GM23248 (cell line): Measurements from ENCODE around the gene LTB. TPM values are rescaled to one million over a fixed set of nuclear protein-coding genes. Genes with fewer than 3 reads are reported as not detected.
A peak's percentile ranks its signal among the peaks of the same experiment; 100 is the strongest.

ENCODE experiments used
- DNase-seq: peaks from one replicate; pipeline ENCODE4 v3.0.0-alpha.2; 2015
- H2AFZ ChIP-seq: fragments of 200-600 bp; sonication (generic); 2 replicates; pipeline ENCODE4 v1.6.1; 2016; ENCODE audit warnings: antibody characterized with exemption
- H3F3A ChIP-seq: fragments of 200-600 bp; sonication (generic); 2 replicates; pipeline ENCODE4 v1.6.1; 2016; ENCODE audit warnings: mild to moderate bottlenecking, antibody characterized with exemption, mixed run types; ENCODE audit not compliant: insufficient read depth
- H3K27ac ChIP-seq: fragments of 200-600 bp; sonication (generic); 2 replicates; pipeline ENCODE4 v1.5.1; 2016; ENCODE audit warnings: mild to moderate bottlenecking
- H3K27me3 ChIP-seq: fragments of 200-600 bp; sonication (generic); replicated peaks from 2 replicates; pipeline ENCODE4 v1.6.1; 2016; ENCODE audit warnings: mild to moderate bottlenecking; ENCODE audit not compliant: insufficient read depth
- H3K36me3 ChIP-seq: fragments of 200-600 bp; sonication (generic); 2 replicates; pipeline ENCODE4 v1.6.1; 2016; ENCODE audit warnings: low read depth, mild to moderate bottlenecking
- H3K4me1 ChIP-seq: fragments of 200-600 bp; sonication (generic); 2 replicates; pipeline ENCODE4 v1.6.1; 2016; ENCODE audit warnings: mild to moderate bottlenecking; ENCODE audit not compliant: insufficient read depth
- H3K4me2 ChIP-seq: fragments of 200-600 bp; sonication (generic); one replicate; pipeline ENCODE4 v1.6.1; 2016; ENCODE audit warnings: mild to moderate bottlenecking; ENCODE audit not compliant: unreplicated experiment
- H3K4me3 ChIP-seq: fragments of 200-600 bp; sonication (generic); 2 replicates; pipeline ENCODE4 v1.5.1; 2016; ENCODE audit warnings: mild to moderate bottlenecking
- H3K79me2 ChIP-seq: fragments of 200-600 bp; sonication (generic); 2 replicates; pipeline ENCODE4 v1.6.1; 2016; ENCODE audit warnings: mild to moderate bottlenecking; ENCODE audit not compliant: insufficient read depth
- H3K9ac ChIP-seq: fragments of 200-600 bp; sonication (generic); 2 replicates; pipeline ENCODE4 v1.6.1; 2016; ENCODE audit warnings: mild to moderate bottlenecking
- H3K9me2 ChIP-seq: fragments of 200-600 bp; sonication (generic); 2 replicates; pipeline ENCODE4 v1.6.1; 2016; ENCODE audit warnings: mixed run types, mild to moderate bottlenecking, moderate library complexity; ENCODE audit not compliant: insufficient read depth
- H3K9me3 ChIP-seq: fragments of 200-600 bp; sonication (generic); one replicate; pipeline ENCODE4 v1.6.1; 2017; ENCODE audit warnings: low read depth
- H4K20me1 ChIP-seq: fragments of 200-600 bp; sonication (generic); 2 replicates; pipeline ENCODE4 v1.6.0; 2016; ENCODE audit not compliant: insufficient read depth
- EZH2 ChIP-seq: fragments of 200-600 bp; sonication (generic); IDR thresholded peaks from 2 replicates; pipeline ENCODE4 v1.6.1; 2018; ENCODE audit warnings: antibody characterized with exemption, mild to moderate bottlenecking; ENCODE audit not compliant: insufficient read depth, poor library complexity, severe bottlenecking
- EZH2phosphoT487 ChIP-seq: fragments of 200-600 bp; sonication (generic); IDR thresholded peaks from 2 replicates; pipeline ENCODE4 v1.6.1; 2018; ENCODE audit warnings: antibody characterized with exemption, moderate library complexity, mild to moderate bottlenecking, low read depth; ENCODE audit not compliant: insufficient read depth
- WGBS, 2 experiments: methylation state at CpG; one replicate each; pipeline ENCODE4 v1.1.6; 2015 to 2017; ENCODE audit warnings: low lambda C conversion rate in 2 of 2, low coverage in 1 of 2; ENCODE audit errors: missing lambda C conversion rate in 2 of 2; 5-methylcytosine and 5-hydroxymethylcytosine counted together
- in situ Hi-C: fragments of 300-500 bp; cut with MboI; formaldehyde crosslinking; loops from 2 replicates; pipeline ENCODE4 v1.15.0; 2020
- polyA plus RNA-seq: library from polyadenylated mRNA; unstranded; fragments of >200 nt; fragmentation: Nextera tagmentation; extraction: Ambion mirVana; gene quantifications from 2 replicates; pipeline ENCODE4 v1.2.1, GENCODE V29; 2016
- total RNA-seq: library from RNA; depleted of rRNA; stranded (reverse); fragments of >200 nt; shearing (Covaris generic); gene quantifications from 2 replicates; pipeline ENCODE4 v1.2.3, GENCODE V29; 2014

The LTB gene
- total and polyA plus RNA-seq, 2 experiments from 2014 or later, result not detected

GRCh38 chr6:31534521-31535040, 47.6 kb downstream of the LTB start:
- Histone ChIP-seq H2AFZ (no peak overlapping the region), H3K79me2 (peaks cover 72% of the 10 kb centered on the region), H3K4me1 (peaks cover 12% of the 10 kb centered on the region), H3K4me2 (no peak overlapping the region), H3F3A (peaks cover 74% of the 10 kb centered on the region), H3K9me2 (no peaks in the 10 kb centered on the region), H3K36me3 (peaks cover 93% of the 10 kb centered on the region), H3K9ac (no peak overlapping the region), H4K20me1 (peaks cover 19% of the 10 kb centered on the region), H3K9me3 (no peaks in the 10 kb centered on the region), H3K27ac (no peak overlapping the region), H3K4me3 (no peak overlapping the region), H3K27me3 (no peaks in the 10 kb centered on the region)
- DNase-seq, result no peak
- in situ Hi-C loops, result no loop called here
- TF ChIP-seq EZH2, result no peak
- no peak for TF ChIP-seq EZH2phosphoT487
- WGBS, 2 experiments, result 87 to 88% methylated on average over 21 to 24 of the region's 24 CpGs

DNA sequence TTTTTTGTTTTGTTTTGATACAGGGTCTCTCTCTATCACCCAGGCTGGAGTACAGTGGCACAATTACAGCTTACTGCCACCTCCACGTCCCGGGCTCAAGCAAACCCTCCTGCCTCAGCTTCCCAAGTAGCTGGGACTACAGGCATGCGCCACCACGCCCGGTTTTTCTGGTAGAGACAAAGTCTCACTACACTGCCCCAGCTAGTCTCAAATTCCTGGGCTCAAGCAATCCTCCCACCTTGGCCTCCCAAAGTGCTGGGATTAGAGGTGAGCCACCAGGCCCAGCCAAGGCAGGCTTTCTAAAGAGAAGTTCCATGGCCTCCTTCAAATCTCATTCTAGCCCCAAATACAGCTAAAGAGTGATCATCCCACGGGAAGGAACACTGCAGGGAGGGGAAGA, 48.2 kb downstream of the LTB start:
- Histone ChIP-seq H2AFZ (no peak overlapping the region), H3K27ac (peak overlapping the region; percentile 20; the same call in 1 of the 2 replicates), H3K27me3 (no peaks in the 10 kb centered on the region), H3K4me3 (no peak overlapping the region), H3K4me1 (peaks cover 7% of the 10 kb centered on the region), H3K9me2 (no peaks in the 10 kb centered on the region), H3K79me2 (peaks cover 66% of the 10 kb centered on the region), H3K4me2 (no peak overlapping the region), H3K36me3 (peaks cover 88% of the 10 kb centered on the region), H3K9me3 (no peaks in the 10 kb centered on the region), H3K9ac (no peak overlapping the region), H4K20me1 (peaks cover 15% of the 10 kb centered on the region; the same call in 1 of the 2 replicates), H3F3A (peaks cover 71% of the 10 kb centered on the region)
- in situ Hi-C loops, result no loop called here
- no peak for DNase-seq
- TF ChIP-seq EZH2phosphoT487 (no peak), EZH2 (no peak)
- 83 to 85% methylated on average over 6 of the region's 6 CpGs for WGBS, 2 experiments

GRCh38 chr6:31533455-31533841, 48.8 kb downstream of the LTB start:
- 50 to 79% methylated on average over 1 of the region's 1 CpG for WGBS, 2 experiments
- Histone ChIP-seq H3K9me2 (no peaks in the 10 kb centered on the region), H3F3A (peaks cover 68% of the 10 kb centered on the region), H3K4me1 (peaks cover 2% of the 10 kb centered on the region; the same call in 1 of the 2 replicates), H3K4me2 (no peak overlapping the region), H3K27me3 (no peaks in the 10 kb centered on the region), H3K9me3 (no peaks in the 10 kb centered on the region), H4K20me1 (peaks cover 9% of the 10 kb centered on the region; the same call in 1 of the 2 replicates), H2AFZ (no peak overlapping the region), H3K27ac (peak overlapping the region; percentile 20; the same call in 1 of the 2 replicates), H3K4me3 (no peak overlapping the region), H3K36me3 (peaks cover 82% of the 10 kb centered on the region), H3K79me2 (peaks cover 61% of the 10 kb centered on the region), H3K9ac (no peak overlapping the region)
- no peak for DNase-seq
- in situ Hi-C loops, result no loop called here
- no peak for TF ChIP-seq EZH2phosphoT487
- no peak for TF ChIP-seq EZH2

DNA sequence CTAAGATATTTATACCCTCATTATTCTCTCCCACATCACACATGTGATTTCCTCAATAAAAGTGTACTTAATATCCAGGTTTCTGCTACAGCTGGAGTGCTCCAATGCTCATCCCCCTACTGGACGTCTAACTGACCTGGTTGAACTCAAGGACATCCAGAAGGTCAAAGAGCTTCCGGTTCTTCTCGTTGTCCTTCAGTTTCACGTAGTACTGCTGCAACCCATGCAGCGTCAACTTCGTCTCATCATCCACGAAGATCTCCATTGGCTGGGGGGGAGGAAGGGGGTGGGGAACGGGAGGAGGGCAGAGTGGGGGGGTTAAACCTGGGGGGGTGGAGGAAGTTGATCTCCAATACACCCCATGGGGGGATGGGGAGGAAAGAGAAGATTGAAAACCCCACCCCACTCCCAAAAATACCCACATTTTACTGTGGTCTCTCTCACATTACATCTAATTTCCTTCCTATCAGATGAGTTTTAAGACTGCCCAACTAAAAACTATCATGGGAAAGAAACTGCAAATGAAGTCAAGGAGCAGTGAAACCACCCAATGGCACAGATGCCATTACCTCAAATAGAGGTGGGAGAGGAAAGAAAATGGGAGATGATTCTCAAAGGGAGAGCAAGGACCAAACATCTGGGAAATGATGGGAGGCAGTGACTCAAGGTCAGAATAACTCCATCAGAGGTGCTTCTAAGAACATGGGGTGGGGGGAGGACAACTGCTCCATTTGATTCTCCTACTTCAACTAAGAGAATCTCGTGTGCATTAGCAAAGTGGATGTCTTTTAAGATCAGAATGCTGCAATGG, 49.4 kb downstream of the LTB start:
- in situ Hi-C loops, result no loop called here
- H3K4me3 ChIP-seq, result no peak overlapping the region
- no peak overlapping the region for H2AFZ ChIP-seq
- WGBS, 2 experiments, result 57 to 67% methylated on average over 8 to 9 of the region's 9 CpGs
- no peak overlapping the region for H3K9ac ChIP-seq
- H3K36me3 ChIP-seq, result peaks cover 77% of the 10 kb centered on the region
- no peaks in the 10 kb centered on the region for H3K9me3 ChIP-seq
- H4K20me1 ChIP-seq, result peaks cover 6% of the 10 kb centered on the region; the same call in 1 of the 2 replicates
- H3K4me1 ChIP-seq, result no peaks in the 10 kb centered on the region
- no peak overlapping the region for H3K27ac ChIP-seq
- H3K9me2 ChIP-seq, result no peaks in the 10 kb centered on the region
- H3F3A ChIP-seq, result peaks cover 68% of the 10 kb centered on the region
- no peak for DNase-seq
- no peak for TF ChIP-seq EZH2
- H3K27me3 ChIP-seq, result no peaks in the 10 kb centered on the region
- H3K4me2 ChIP-seq, result no peak overlapping the region
- H3K79me2 ChIP-seq, result peaks cover 55% of the 10 kb centered on the region
